Upper lobe of right lung (tissue), 1 donor: ENCODE data around the gene ZNF614. TPM values are rescaled to one million over a fixed set of nuclear protein-coding genes. Genes with fewer than 3 reads are reported as not detected.
"Not testable (repeated sequence)": the region's sequence is repeated elsewhere in the genome, so short reads cannot be mapped to it uniquely, and the experiment has no call there.

Source experiments
- ATAC-seq: fragments of 200-7000 bp; cut with Tn5 transposase; one replicate; pipeline ENCODE4 v1.9.1; 2020; ENCODE audit warnings: mild to moderate bottlenecking, moderate library complexity
- DNase-seq: peaks from one replicate; pipeline ENCODE4 v3.0.0-alpha.2; 2020
- H3K27ac ChIP-seq: fragments of 200-600 bp; one replicate; pipeline ENCODE4 v1.8.0; 2022
- H3K27me3 ChIP-seq: fragments of 200-600 bp; one replicate; pipeline ENCODE4 v1.8.0; 2022; ENCODE audit warnings: mild to moderate bottlenecking
- H3K36me3 ChIP-seq: fragments of 200-600 bp; one replicate; pipeline ENCODE4 v1.8.0; 2022
- H3K4me1 ChIP-seq: fragments of 200-600 bp; one replicate; pipeline ENCODE4 v1.8.0; 2022
- H3K4me3 ChIP-seq: fragments of 200-600 bp; one replicate; pipeline ENCODE4 v1.8.0; 2022; ENCODE audit warnings: mild to moderate bottlenecking
- H3K9me3 ChIP-seq: fragments of 200-600 bp; one replicate; pipeline ENCODE4 v1.8.0; 2022
- CTCF ChIP-seq: fragments of 200-600 bp; IDR thresholded peaks from one replicate; pipeline ENCODE4 v1.8.0; 2022; ENCODE audit warnings: antibody characterized with exemption
- intact Hi-C: fragments of 100-400 bp; cut with DNase I; formaldehyde crosslinking; loops from one replicate; pipeline ENCODE4 v1.11.0; 2022
- total RNA-seq: library from RNA; stranded (reverse); fragmentation: NEBNext Ultra II Directional; extraction: Animal tissue kit (Norgen Biotek cat#: 25700); gene quantifications from one replicate; pipeline ENCODE4 v1.2.1, GENCODE V29; 2021
- donor health status: DM: no; HTN: yes; CAD: no; lungs with severe emphysema.

The ZNF614 gene
- total RNA-seq, 1 donor from 2014 or later = 7.6 TPM

DNA sequence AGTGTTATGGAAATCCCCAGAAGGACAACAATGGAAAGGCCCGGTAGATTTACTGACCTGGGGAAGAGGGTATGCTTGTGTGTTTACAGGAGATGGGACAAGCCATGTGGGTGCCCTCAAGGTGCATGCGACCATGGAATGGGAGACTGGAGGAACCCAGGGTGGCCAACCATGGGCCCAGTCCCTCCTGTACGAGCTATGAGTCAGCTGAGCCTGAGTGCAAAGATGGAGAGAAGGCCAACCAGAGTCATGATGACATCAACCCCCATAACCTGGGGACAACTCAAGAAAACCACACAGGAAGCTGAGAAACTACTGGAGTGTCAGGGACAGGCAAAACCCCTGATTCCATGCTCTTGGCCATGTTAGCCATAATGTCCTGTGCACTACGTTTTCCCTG, 49.3 kb downstream of the ZNF614 start:
- peaks cover 5% of the 10 kb centered on the region for H3K36me3 ChIP-seq

GRCh38 chr19:51977346-51977745, 50.8 kb downstream of the ZNF614 start:
- no peaks in the 10 kb centered on the region for H3K27me3 ChIP-seq
- DNase-seq (no peak), ATAC-seq (no peak)
- no peaks in the 10 kb centered on the region for H3K4me1 ChIP-seq
- no peak for TF ChIP-seq CTCF
- H3K4me3 ChIP-seq = no peak overlapping the region
- H3K27ac ChIP-seq = no peak overlapping the region
- H3K9me3 ChIP-seq = peaks cover 78% of the 10 kb centered on the region
- H3K36me3 ChIP-seq = peaks cover 17% of the 10 kb centered on the region
- intact Hi-C loops = no loop called here

More for the DNA sequence above, 49.3 kb downstream of the ZNF614 start:
- no peaks in the 10 kb centered on the region for H3K4me1 ChIP-seq
- no peak for TF ChIP-seq CTCF
- no peak overlapping the region for H3K27ac ChIP-seq
- DNase-seq (no peak), ATAC-seq (no peak)
- no peaks in the 10 kb centered on the region for H3K27me3 ChIP-seq
- intact Hi-C loops = no loop called here
- no peak overlapping the region for H3K4me3 ChIP-seq
- H3K9me3 ChIP-seq = peaks cover 71% of the 10 kb centered on the region

GRCh38 chr19:51976852-51977251, 51.3 kb downstream of the ZNF614 start:
- ATAC-seq (no peak), DNase-seq (no peak)
- TF ChIP-seq CTCF = no peak
- intact Hi-C loops = no loop called here
- no peaks in the 10 kb centered on the region for H3K27me3 ChIP-seq
- H3K4me3 ChIP-seq = no peak overlapping the region
- H3K27ac ChIP-seq = no peak overlapping the region
- H3K4me1 ChIP-seq = no peaks in the 10 kb centered on the region
- peaks cover 78% of the 10 kb centered on the region for H3K9me3 ChIP-seq
- H3K36me3 ChIP-seq = peaks cover 18% of the 10 kb centered on the region

GRCh38 chr19:51975787-51976186, 52.4 kb downstream of the ZNF614 start:
- peaks cover 28% of the 10 kb centered on the region for H3K36me3 ChIP-seq
- H3K4me1 ChIP-seq, DNase-seq, H3K4me3 ChIP-seq, intact Hi-C loops, ATAC-seq, H3K27me3 ChIP-seq, H3K27ac ChIP-seq: not testable (repeated sequence)
- peaks cover 82% of the 10 kb centered on the region for H3K9me3 ChIP-seq

GRCh38 chr19:51971624-51972023, 56.6 kb downstream of the ZNF614 start:
- TF ChIP-seq CTCF = no peak
- Histone ChIP-seq H3K36me3 (peaks cover 56% of the 10 kb centered on the region), H3K27ac (no peak overlapping the region), H3K4me1 (no peaks in the 10 kb centered on the region), H3K9me3 (peaks cover 92% of the 10 kb centered on the region), H3K27me3 (no peaks in the 10 kb centered on the region), H3K4me3 (no peak overlapping the region)
- DNase-seq = no peak
- intact Hi-C loops = no loop called here
- no peak for ATAC-seq

- Histone ChIP-seq H3K9me3 (peaks cover 87% of the 10 kb centered on the region), H3K36me3 (peaks cover 65% of the 10 kb centered on the region)
- intact Hi-C loops = no loop called here
These were observed 57.5 kb downstream of the ZNF614 start for GRCh38 chr19:51970718-51971117.

More at GRCh38 chr19:51970718-51971117, 57.5 kb downstream of the ZNF614 start:
- no peak overlapping the region for H3K4me3 ChIP-seq
- no peak overlapping the region for H3K27ac ChIP-seq
- no peak for TF ChIP-seq CTCF
- no peaks in the 10 kb centered on the region for H3K4me1 ChIP-seq
- DNase-seq (no peak), ATAC-seq (no peak)
- H3K27me3 ChIP-seq = no peaks in the 10 kb centered on the region
